Bronchial epithelial cell (primary cell): ENCODE results near the gene GAS7. TPM values are rescaled to one million over a fixed set of nuclear protein-coding genes. Genes with fewer than 3 reads are reported as not detected.

Experiments used
- DNase-seq: peaks from one replicate; pipeline ENCODE4 v3.0.0-alpha.2; 2010; ENCODE audit warnings: low read depth
- FAIRE-seq: peaks from 2 replicates; lab custom pipeline; 2011; peaks lifted over from hg19 to GRCh38; lab: Jason Lieb, UNC
- H3K27me3 ChIP-seq: 2 replicates; pipeline ENCODE4 v1.5.1; 2011; ENCODE audit warnings: low read length; ENCODE audit not compliant: control insufficient read depth, insufficient read depth
- H3K36me3 ChIP-seq: 2 replicates; pipeline ENCODE4 v1.5.1; 2011; ENCODE audit warnings: low read length; ENCODE audit not compliant: control insufficient read depth, insufficient read depth
- H3K4me3 ChIP-seq: 2 replicates; pipeline ENCODE4 v1.5.1; 2011; ENCODE audit warnings: mild to moderate bottlenecking, low read depth, low read length, control low read depth
- CTCF ChIP-seq: IDR thresholded peaks from 2 replicates; pipeline ENCODE4 v1.5.1; 2011; ENCODE audit warnings: mild to moderate bottlenecking, moderate library complexity, low read length, control low read depth, inconsistent platforms; ENCODE audit not compliant: insufficient read depth, severe bottlenecking
- total RNA-seq: library from RNA; depleted of rRNA; stranded (reverse); fragments of >200 nt; gene quantifications from 2 replicates; pipeline ENCODE4 v1.2.1, GENCODE V29; 2014

The GAS7 gene
- total RNA-seq, 1 donor from 2014 or later, result 1.1 TPM

DNA sequence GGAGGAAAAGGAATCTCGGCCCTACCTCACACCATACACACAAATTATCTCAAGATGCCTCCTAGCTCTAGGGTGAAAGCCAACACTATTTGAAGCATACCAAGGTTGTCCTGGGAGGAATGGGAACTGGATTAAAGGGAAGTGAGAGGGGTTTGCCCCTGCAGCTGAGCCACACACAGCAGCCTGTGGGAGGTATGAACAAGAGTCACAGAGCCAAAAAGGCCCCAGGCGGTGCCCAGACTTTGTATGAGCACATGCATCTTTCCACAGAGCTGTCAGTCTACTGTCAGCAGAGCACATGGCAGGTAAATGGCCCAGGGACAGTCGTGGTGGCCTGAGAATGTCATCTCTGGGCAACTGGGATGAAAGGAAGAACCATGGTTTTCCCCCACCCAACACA, 262.3 kb downstream of the GAS7 start:
- Histone ChIP-seq H3K36me3 (no peaks in the 10 kb centered on the region), H3K4me3 (no peak overlapping the region), H3K27me3 (no peaks in the 10 kb centered on the region)
- FAIRE-seq (no peak), DNase-seq (no peak)
- TF ChIP-seq CTCF, result no peak

DNA sequence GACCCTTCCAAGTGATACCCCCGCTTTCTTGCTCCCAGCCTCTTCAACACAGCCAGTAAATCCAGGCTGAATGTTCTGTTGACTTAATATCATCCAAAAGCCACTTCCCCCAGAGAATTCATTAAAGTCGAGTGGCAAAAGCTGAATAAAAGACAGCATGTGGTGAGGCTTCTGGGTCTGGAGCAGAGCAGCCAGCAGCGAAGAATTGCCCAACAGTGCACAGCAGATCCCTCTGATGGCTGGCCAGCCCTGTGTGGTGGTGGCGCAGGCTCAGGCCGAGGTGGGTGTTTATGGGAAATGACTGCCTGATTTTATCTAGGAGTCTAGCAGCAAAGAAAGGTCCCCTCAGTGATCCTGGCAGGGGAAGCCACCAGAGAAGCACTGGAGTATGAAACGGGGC, 263.0 kb downstream of the GAS7 start:
- no peaks in the 10 kb centered on the region for H3K36me3 ChIP-seq
- no peak overlapping the region for H3K4me3 ChIP-seq
- TF ChIP-seq CTCF, result no peak
- FAIRE-seq (no peak), DNase-seq (no peak)
- H3K27me3 ChIP-seq, result no peaks in the 10 kb centered on the region

DNA sequence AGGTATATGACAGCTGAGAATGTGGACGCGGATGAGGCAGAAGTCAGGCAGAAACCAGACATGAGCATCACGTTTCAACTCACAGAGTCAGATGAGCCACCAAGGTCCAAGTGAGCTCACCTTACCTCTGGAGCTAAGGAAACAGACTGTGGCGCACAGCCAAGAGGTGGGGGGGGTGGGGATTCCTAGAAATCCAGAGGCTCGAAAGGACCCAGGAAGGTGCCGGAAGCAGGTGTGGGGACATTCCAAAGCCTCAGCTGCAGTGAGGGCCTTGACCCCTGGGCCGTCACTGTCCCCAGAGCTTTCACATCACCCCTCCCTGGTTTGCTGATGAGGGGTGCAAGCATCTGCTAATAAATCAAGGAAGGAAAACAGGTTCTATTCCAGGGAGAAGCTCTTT, 264.1 kb downstream of the GAS7 start:
- Histone ChIP-seq H3K36me3 (no peaks in the 10 kb centered on the region), H3K27me3 (no peaks in the 10 kb centered on the region), H3K4me3 (no peak overlapping the region)
- no peak for TF ChIP-seq CTCF
- FAIRE-seq (no peak), DNase-seq (no peak)

DNA sequence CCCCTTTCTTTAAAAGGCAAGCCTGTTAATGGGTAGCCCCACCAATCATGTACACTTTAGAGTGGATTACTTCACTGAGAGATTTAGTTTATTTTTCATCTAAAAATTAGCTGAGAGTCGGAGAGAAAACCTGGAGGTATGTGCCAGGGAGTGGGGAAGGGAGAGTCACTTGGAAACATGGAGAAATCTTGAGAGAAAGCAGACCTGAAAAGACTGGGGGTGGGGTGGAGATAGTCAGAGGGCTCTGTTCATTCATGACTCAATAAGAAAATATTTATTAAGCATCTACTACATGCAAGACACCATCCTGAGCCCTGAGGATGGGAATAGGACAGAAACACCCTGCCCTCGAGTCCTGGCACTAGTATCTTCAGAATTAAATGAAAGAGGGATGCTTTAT, 265.9 kb downstream of the GAS7 start:
- no peak for TF ChIP-seq CTCF
- DNase-seq (no peak), FAIRE-seq (no peak)
- Histone ChIP-seq H3K36me3 (no peaks in the 10 kb centered on the region), H3K27me3 (no peaks in the 10 kb centered on the region), H3K4me3 (no peak overlapping the region)

DNA sequence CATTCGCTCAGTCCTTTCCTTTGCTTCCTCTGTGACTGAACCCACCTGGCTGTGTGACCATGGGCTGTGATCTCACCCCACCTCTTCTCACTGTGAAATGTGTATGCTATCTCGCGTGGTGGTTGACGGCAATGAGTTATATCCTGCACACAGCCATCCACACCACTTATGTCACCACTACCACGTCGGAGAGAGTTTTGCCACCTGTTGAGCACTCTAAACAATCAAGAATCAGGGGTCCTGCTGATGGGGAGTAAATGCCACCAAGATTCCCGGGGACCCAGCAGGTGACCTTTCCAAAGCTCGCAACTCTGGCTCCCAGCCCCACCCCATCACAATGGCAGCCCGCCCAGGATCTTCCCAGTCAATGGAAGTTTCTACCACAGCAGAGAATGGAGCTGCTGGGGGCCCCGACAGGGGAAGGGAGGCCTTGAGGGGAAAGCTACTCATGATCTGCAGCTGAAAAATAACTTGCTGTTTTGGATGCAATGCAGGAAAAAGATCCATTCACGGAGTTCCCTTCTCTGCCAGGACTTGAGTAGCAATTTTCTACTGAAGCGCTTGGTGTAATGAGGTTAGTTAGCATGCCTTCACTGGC, 267.2 kb downstream of the GAS7 start:
- no peak for TF ChIP-seq CTCF
- Histone ChIP-seq H3K27me3 (no peaks in the 10 kb centered on the region), H3K36me3 (no peaks in the 10 kb centered on the region), H3K4me3 (no peak overlapping the region)
- FAIRE-seq, result no peak
- no peak for DNase-seq

DNA sequence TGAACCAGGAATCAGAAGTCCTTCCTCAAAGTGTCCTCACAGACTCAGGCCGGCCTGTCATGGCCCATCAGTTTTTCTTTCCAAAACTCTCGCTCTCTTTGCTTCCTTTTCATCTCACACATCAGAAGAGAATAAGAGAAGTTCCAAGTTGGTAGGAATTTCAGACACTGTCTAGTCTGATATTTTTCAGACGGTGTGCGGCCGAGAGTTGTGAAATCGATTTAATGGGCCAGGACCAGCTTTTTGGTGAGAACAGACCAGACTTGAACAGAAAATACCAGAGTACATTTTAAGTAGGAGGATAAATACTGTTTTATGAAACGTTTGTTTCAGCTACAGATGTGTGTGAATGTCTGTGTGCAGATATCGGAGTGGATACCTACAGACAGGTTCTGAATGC, 268.5 kb downstream of the GAS7 start:
- H3K36me3 ChIP-seq, result no peaks in the 10 kb centered on the region
- no peaks in the 10 kb centered on the region for H3K27me3 ChIP-seq
- TF ChIP-seq CTCF, result no peak
- DNase-seq, result no peak
- FAIRE-seq, result no peak
- H3K4me3 ChIP-seq, result no peak overlapping the region
